ENCODE results near the gene ANGPTL8. TPM values are rescaled to one million over a fixed set of nuclear protein-coding genes. Genes with fewer than 3 reads are reported as not detected.

ANGPTL8 gene
- total RNA-seq, 1 donor from 2014 or later, result not detected

DNA sequence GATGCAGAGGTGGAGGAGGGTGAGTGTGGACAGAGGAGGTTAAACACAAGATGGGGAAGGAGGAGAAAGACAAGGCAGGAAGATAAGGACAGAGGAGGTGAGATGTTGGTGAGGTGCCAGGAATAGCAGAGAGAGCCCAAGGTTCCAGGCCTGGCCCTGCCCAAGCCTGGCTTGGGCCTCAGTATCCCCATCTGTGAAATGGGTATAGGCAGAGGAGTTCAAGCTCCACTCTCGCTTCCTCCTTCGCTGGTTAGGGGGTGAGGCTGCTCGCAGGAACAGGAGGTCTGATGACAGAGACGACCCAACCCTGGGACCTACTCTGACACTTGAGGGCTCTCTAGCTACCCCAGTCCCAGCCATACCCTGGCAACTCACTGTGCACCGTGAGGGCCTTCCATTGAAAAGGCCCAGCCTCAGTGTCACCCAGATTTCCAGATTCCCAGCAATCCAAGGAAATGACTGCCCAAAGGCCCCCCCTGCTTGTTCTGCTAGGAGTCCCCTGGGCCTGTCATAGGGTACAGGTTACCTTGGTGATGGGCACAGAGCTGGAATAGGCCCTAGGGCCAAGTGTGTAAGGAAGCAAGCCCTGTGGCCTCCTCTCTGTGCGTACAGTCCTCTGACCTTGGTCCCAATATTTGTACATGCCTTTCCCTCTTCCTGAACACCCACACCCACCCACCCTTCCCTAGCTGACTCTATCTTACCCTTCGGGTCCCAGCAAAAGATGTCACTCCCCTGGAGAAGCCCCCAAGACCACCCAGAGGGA, 8.6 kb upstream of the ANGPTL8 start:
- H3K36me3 Mint-ChIP-seq (ENCODE audit: insufficient read depth), result peaks cover 9% of the 10 kb centered on the region
- peak overlapping the region; percentile 55 for H3K27ac Mint-ChIP-seq
- DNase-seq (ENCODE audit: low spot score, unreplicated experiment), result no peak

DNA sequence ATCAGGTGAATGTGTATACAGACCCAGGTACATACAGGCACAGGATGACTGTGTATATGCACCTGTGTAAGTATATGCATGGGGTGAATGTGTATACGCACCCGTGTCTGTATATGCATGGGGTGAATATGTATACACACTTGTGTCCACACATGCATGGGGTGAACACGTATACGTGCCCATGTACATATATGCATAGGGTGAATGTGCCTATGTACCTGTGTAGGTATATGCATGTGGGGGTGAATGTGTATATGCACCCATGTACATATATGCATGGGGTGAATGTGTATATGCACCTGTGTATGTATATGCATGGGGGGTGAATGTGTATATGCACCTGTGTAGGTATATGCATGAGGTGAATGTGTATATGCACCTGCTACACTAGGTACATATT, 6.9 kb upstream of the ANGPTL8 start:
- no peak for DNase-seq (ENCODE audit: low spot score, unreplicated experiment)
- H3K36me3 Mint-ChIP-seq (ENCODE audit: insufficient read depth), result peaks cover 3% of the 10 kb centered on the region
- H3K27me3 Mint-ChIP-seq, result no peaks in the 10 kb centered on the region
- H3K4me3 Mint-ChIP-seq (ENCODE audit: low read depth), result no peak overlapping the region
- H3K9me3 Mint-ChIP-seq (ENCODE audit: low read depth), result no peaks in the 10 kb centered on the region
- H3K27ac Mint-ChIP-seq, result no peak overlapping the region
- H3K4me1 Mint-ChIP-seq (ENCODE audit: low read depth), result peaks cover 1% of the 10 kb centered on the region
- TF ChIP-seq, protein P1, sequence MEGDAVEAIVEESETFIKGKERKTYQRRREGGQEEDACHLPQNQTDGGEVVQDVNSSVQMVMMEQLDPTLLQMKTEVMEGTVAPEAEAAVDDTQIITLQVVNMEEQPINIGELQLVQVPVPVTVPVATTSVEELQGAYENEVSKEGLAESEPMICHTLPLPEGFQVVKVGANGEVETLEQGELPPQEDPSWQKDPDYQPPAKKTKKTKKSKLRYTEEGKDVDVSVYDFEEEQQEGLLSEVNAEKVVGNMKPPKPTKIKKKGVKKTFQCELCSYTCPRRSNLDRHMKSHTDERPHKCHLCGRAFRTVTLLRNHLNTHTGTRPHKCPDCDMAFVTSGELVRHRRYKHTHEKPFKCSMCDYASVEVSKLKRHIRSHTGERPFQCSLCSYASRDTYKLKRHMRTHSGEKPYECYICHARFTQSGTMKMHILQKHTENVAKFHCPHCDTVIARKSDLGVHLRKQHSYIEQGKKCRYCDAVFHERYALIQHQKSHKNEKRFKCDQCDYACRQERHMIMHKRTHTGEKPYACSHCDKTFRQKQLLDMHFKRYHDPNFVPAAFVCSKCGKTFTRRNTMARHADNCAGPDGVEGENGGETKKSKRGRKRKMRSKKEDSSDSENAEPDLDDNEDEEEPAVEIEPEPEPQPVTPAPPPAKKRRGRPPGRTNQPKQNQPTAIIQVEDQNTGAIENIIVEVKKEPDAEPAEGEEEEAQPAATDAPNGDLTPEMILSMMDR (IDR thresholded peaks at IDR 0.05; ENCODE audit: unreplicated experiment), result no peak

More for the DNA sequence above, 8.6 kb upstream of the ANGPTL8 start:
- TF ChIP-seq, protein P1 (IDR thresholded peaks at IDR 0.05; ENCODE audit: unreplicated experiment), result no peak
- Mint-ChIP-seq H3K4me3 (ENCODE audit: low read depth) (no peak overlapping the region), H3K4me1 (ENCODE audit: low read depth) (no peaks in the 10 kb centered on the region), H3K9me3 (ENCODE audit: low read depth) (no peaks in the 10 kb centered on the region), H3K27me3 (no peaks in the 10 kb centered on the region)

DNA sequence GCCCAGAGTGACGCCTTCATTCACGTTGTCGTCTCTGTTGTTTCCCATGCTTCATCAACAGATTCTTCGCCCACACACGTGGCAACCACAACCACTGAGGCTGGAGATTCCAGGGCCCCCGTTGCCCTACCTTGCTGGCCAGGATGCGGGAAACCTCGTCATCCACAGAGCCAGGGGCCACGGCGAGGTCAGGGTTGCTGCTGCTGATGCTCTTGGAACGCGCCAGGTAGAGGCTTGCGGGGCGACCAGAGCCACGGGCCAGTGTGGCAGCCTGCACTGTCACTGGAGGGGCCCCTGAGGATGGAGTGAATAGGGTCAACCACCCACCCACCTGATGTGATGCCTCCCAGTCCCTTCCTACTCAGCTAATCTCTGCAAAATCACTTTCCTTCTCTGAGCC, 6.3 kb upstream of the ANGPTL8 start:
- no peak for DNase-seq (ENCODE audit: low spot score, unreplicated experiment)
- TF ChIP-seq, protein P1 (IDR thresholded peaks at IDR 0.05; ENCODE audit: unreplicated experiment), result no peak
- H3K27me3 Mint-ChIP-seq, result no peaks in the 10 kb centered on the region
- peaks cover 1% of the 10 kb centered on the region for H3K4me1 Mint-ChIP-seq (ENCODE audit: low read depth)
- H3K36me3 Mint-ChIP-seq (ENCODE audit: insufficient read depth), result peaks cover 4% of the 10 kb centered on the region
- H3K27ac Mint-ChIP-seq, result no peak overlapping the region
- H3K9me3 Mint-ChIP-seq (ENCODE audit: low read depth), result no peaks in the 10 kb centered on the region
- H3K4me3 Mint-ChIP-seq (ENCODE audit: low read depth), result no peak overlapping the region

DNA sequence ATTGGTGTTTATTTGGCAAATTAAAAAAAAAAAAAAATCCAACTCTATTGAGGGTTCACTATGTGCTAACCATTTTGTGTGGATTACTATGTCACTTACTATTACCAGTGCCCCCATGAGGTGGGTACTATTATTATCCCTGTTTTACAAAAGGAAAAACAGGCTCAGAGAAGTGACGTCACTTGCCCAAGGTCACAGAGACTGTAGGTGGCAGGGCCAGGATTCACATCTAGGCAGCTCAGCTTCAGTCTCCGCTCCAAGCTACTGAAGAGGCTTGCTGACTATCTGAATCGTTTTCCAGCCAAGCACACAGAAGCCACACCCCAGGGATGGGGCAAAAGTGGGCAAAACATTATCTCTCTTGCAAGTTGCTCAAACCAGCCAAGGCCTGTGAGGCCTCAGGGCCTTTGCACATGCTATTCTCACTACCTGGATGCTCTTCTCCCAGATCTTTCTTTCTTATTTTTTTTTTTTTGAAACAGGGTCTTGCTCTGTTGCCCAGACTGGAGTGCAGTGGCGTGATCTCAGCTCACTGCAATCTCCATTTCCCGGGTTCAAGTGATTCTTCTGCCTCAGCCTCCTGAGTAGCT, 4.8 kb upstream of the ANGPTL8 start:
- Mint-ChIP-seq H3K27me3 (no peaks in the 10 kb centered on the region), H3K4me3 (ENCODE audit: low read depth) (no peak overlapping the region), H3K27ac (no peak overlapping the region), H3K9me3 (ENCODE audit: low read depth) (no peaks in the 10 kb centered on the region), H3K36me3 (ENCODE audit: insufficient read depth) (peaks cover 11% of the 10 kb centered on the region), H3K4me1 (ENCODE audit: low read depth) (peaks cover 1% of the 10 kb centered on the region)
- TF ChIP-seq, protein P1 (IDR thresholded peaks at IDR 0.05; ENCODE audit: unreplicated experiment), result no peak
- no peak for DNase-seq (ENCODE audit: low spot score, unreplicated experiment)

DNA sequence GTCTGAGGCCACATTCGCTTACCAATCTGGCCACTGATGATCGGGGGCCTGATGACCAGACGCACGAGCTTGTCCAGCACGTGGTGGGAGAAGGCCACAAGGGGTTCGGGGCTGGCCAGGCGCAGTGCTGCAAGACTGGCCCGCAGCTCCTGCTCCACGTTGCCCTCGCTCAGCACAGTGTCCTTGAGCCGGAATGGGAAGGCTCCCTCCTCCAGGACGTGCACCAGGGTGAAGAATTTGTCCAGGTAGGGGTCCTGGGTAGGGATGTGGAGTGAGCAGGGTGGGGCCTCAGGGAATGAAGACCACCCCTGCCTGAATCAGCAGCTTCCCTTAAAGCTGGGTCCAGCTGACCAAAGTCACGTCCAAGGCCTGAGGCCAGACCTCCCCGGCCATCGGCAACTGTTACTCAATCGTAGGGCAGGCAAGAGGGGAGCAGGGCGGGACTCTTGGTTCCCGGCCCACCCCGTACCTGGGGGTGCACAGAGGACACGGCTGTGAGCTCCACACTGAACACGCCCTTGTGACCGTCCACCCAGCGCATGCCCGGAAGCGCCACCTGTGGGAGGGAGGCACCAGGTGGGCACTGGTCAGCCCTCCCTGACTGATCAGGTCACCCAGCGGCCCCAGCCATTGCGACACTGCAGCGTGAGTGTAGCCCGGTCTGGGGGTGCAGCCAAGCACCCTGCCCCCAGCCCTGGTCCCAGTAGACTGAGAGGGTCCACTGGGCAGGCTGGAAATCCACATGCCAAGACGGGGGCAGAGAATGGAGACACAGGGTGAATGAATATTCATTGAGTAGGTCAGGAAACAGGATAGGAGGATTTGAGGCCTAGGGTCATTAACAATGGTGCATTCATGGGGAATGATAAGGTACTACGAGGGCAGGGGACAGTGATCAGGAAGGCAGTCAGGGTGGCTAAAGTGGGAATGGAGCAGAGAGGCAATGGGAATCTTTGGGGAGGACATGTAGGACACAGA, 2.8 kb upstream of the ANGPTL8 start:
- Mint-ChIP-seq H3K27ac (no peak overlapping the region), H3K4me3 (ENCODE audit: low read depth) (no peak overlapping the region), H3K9me3 (ENCODE audit: low read depth) (no peaks in the 10 kb centered on the region), H3K4me1 (ENCODE audit: low read depth) (peaks cover 1% of the 10 kb centered on the region), H3K27me3 (no peaks in the 10 kb centered on the region), H3K36me3 (ENCODE audit: insufficient read depth) (peaks cover 18% of the 10 kb centered on the region)
- TF ChIP-seq, protein P1 (IDR thresholded peaks at IDR 0.05; ENCODE audit: unreplicated experiment), result no peak
- no peak for DNase-seq (ENCODE audit: low spot score, unreplicated experiment)

All from progenitor cell of endocrine pancreas (in vitro differentiated cells).